GM21360 (cell line): ENCODE data around the gene SHROOM1.
"Not testable (repeated sequence)": the region's sequence is repeated elsewhere in the genome, so short reads cannot be mapped to it uniquely, and the experiment has no call there.

Source experiments
- ATAC-seq: cut with Tn5 transposase; IDR thresholded peaks from one replicate; pipeline ENCODE4 v1.9.1; 2021; ENCODE audit warnings: mild to moderate bottlenecking, moderate library complexity; ENCODE audit not compliant: unreplicated experiment

Gene SHROOM1

GRCh38 chr5:132812123-132812765 is 18.2 kb downstream of the SHROOM1 start:
- no peak for ATAC-seq

- no peak for ATAC-seq
Measured at GRCh38 chr5:132810605-132811004, 19.8 kb downstream of the SHROOM1 start.

GRCh38 chr5:132808866-132809265 is 21.6 kb downstream of the SHROOM1 start:
- ATAC-seq, result no peak

- ATAC-seq, result no peak
Measured at GRCh38 chr5:132808448-132808847, 22.0 kb downstream of the SHROOM1 start.

- no peak for ATAC-seq
Measured at GRCh38 chr5:132807163-132807838, 23.1 kb downstream of the SHROOM1 start.

GRCh38 chr5:132806804-132807162 is 23.7 kb downstream of the SHROOM1 start:
- ATAC-seq, result not testable (repeated sequence)

GRCh38 chr5:132805872-132806271 is 24.6 kb downstream of the SHROOM1 start:
- not testable (repeated sequence) for ATAC-seq

- not testable (repeated sequence) for ATAC-seq
Measured at GRCh38 chr5:132804219-132804618, 26.2 kb downstream of the SHROOM1 start.

GRCh38 chr5:132802685-132803066 is 27.8 kb downstream of the SHROOM1 start:
- ATAC-seq, result not testable (repeated sequence)

GRCh38 chr5:132802044-132802684 is 28.3 kb downstream of the SHROOM1 start:
- ATAC-seq, result no peak

GRCh38 chr5:132800545-132800944 is 29.9 kb downstream of the SHROOM1 start:
- ATAC-seq, result no peak

- ATAC-seq, result no peak
Measured at GRCh38 chr5:132799392-132799791, 31.1 kb downstream of the SHROOM1 start.

GRCh38 chr5:132797651-132798050 is 32.8 kb downstream of the SHROOM1 start:
- no peak for ATAC-seq

GRCh38 chr5:132791026-132791425 is 39.4 kb downstream of the SHROOM1 start:
- no peak for ATAC-seq

GRCh38 chr5:132790201-132790865 is 40.1 kb downstream of the SHROOM1 start:
- ATAC-seq, result no peak

- no peak for ATAC-seq
Measured at GRCh38 chr5:132788990-132789886, 41.2 kb downstream of the SHROOM1 start.

- ATAC-seq, result no peak
Measured at GRCh38 chr5:132788508-132788907, 41.9 kb downstream of the SHROOM1 start.

- ATAC-seq, result no peak
Measured at GRCh38 chr5:132787076-132787475, 43.4 kb downstream of the SHROOM1 start.

- ATAC-seq, result no peak
Measured at GRCh38 chr5:132785864-132786263, 44.6 kb downstream of the SHROOM1 start.

GRCh38 chr5:132785365-132785764 is 45.1 kb downstream of the SHROOM1 start:
- ATAC-seq, result no peak

GRCh38 chr5:132782101-132782500 is 48.3 kb downstream of the SHROOM1 start:
- no peak for ATAC-seq
